HG02973 (cell line): Measurements from ENCODE around the gene FRMD5.

Source experiments
- ATAC-seq: cut with Tn5 transposase; IDR thresholded peaks from one replicate; pipeline ENCODE4 v1.9.1; 2021; ENCODE audit warnings: moderate library complexity; ENCODE audit not compliant: unreplicated experiment

The FRMD5 gene

GRCh38 chr15:43931790-43932435 is 263.2 kb downstream of the FRMD5 start:
- ATAC-seq, result no peak

- no peak for ATAC-seq
These were observed 264.0 kb downstream of the FRMD5 start for GRCh38 chr15:43931119-43931518.

- no peak for ATAC-seq
These were observed 264.5 kb downstream of the FRMD5 start for GRCh38 chr15:43930556-43930955.

GRCh38 chr15:43930079-43930478 is 265.0 kb downstream of the FRMD5 start:
- ATAC-seq, result no peak

- ATAC-seq, result no peak
These were observed 266.9 kb downstream of the FRMD5 start for GRCh38 chr15:43928152-43928551.

GRCh38 chr15:43927203-43927602 is 267.9 kb downstream of the FRMD5 start:
- ATAC-seq, result no peak

- ATAC-seq, result no peak
These were observed 271.5 kb downstream of the FRMD5 start for GRCh38 chr15:43923553-43923952.

- ATAC-seq, result no peak
These were observed 273.1 kb downstream of the FRMD5 start for GRCh38 chr15:43922021-43922420.

- ATAC-seq, result no peak
These were observed 274.3 kb downstream of the FRMD5 start for GRCh38 chr15:43920815-43921214.

- no peak for ATAC-seq
These were observed 274.8 kb downstream of the FRMD5 start for GRCh38 chr15:43920254-43920600.

GRCh38 chr15:43919540-43920253 is 275.4 kb downstream of the FRMD5 start:
- no peak for ATAC-seq

GRCh38 chr15:43918717-43919116 is 276.4 kb downstream of the FRMD5 start:
- no peak for ATAC-seq

GRCh38 chr15:43916326-43916660 is 278.8 kb downstream of the FRMD5 start:
- no peak for ATAC-seq

- ATAC-seq, result no peak
These were observed 279.3 kb downstream of the FRMD5 start for GRCh38 chr15:43915631-43916325.

GRCh38 chr15:43913941-43914340 is 281.1 kb downstream of the FRMD5 start:
- ATAC-seq, result no peak

GRCh38 chr15:43913026-43913780 is 281.9 kb downstream of the FRMD5 start:
- no peak for ATAC-seq

- ATAC-seq, result no peak
These were observed 282.9 kb downstream of the FRMD5 start for GRCh38 chr15:43912208-43912607.

GRCh38 chr15:43911235-43911781 is 283.8 kb downstream of the FRMD5 start:
- ATAC-seq, result no peak

GRCh38 chr15:43908516-43909050 is 286.5 kb downstream of the FRMD5 start:
- ATAC-seq, result no peak

- no peak for ATAC-seq
These were observed 289.3 kb downstream of the FRMD5 start for GRCh38 chr15:43905755-43906154.

- ATAC-seq, result no peak
These were observed 291.2 kb downstream of the FRMD5 start for GRCh38 chr15:43903864-43904290.
